ENCODE measurements around the gene LST1.
A peak's percentile ranks its signal among the peaks of the same experiment; 100 is the strongest.

LST1 gene

DNA sequence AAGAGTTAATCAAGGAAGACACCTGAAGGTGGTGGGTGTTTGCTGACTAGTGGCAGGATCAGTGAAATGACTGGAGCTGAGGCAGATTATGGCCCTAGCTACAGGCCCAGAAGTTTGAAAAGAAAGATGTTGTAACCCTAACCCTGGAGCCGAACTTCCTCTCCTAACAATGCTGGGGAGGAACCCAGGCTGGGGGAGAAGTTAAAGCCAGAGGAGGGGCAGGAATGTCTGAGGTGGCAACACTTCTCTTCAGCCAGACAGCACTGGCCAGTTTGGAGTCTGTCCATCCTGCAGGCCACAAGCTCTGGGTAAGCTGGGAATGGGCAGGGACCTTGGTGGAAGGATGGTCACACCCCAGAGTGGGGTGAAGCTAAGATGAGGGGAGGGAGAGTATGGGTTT, at the start of gene LST1:
TSS of gene LST1 (plus strand) at position 270 of the 400 bp plus-strand sequence. CDS start 1,023 bp downstream, outside the sequence.
- DNase-seq, result no peak

DNA sequence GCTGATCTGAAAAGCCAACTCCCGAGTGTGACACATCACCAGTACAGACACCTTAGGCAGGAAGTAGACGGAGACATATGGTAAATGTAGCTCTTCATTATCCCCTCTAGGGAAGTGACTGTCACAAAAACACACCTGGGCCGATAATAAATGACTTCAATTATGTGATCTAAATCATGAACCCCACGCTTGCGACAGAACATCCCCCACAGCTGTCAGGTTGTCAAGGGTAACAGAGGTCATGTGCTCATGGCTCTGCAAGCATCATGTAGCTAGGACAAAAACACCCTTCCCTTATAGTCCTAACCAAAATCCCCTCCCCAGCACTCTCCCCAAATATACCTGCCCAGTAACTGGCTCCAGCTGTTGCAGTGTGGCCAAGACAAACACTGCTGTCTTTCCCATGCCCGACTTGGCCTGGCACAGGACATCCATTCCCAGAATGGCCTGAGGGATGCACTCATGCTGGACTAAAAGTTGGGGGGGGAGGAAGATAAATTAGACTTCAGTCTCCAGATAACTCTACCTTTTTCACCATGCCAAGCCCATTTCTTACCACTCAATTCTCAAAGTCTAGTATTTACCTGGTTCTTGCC, 47.2 kb upstream of the LST1 start:
- no peak for DNase-seq

- DNase-seq, result no peak
Measured at GRCh38 chr6:31540640-31541039, 45.4 kb upstream of the LST1 start.

DNA sequence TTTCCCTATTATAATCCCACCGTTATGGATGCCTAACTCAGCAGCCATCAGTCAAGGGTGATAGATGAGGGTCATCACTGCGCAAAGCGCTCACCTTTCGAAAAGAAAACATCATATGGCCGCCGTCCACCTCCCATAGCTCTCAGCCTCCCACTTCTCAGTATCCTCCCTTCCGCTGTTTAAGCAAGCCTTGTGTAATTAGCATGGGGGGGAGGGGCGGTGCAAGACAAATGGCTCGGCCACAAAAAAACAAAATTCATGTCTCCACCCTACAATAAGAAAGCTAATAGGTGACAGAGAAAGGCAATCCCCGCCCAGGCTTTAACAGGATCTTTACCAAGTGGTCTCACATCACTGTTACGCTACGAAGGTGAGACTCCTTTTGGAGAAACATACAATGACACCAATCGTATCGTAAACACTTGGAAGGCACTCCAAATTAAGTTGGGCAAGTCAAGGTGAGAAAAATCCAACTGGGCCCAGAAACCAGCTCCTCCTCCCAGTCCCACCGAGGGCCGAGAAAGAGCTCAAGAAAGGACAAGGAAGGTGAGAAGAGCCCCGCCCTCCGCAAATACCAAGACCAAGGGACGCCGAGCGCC, 44.9 kb upstream of the LST1 start:
- peak; percentile 77 for DNase-seq

DNA sequence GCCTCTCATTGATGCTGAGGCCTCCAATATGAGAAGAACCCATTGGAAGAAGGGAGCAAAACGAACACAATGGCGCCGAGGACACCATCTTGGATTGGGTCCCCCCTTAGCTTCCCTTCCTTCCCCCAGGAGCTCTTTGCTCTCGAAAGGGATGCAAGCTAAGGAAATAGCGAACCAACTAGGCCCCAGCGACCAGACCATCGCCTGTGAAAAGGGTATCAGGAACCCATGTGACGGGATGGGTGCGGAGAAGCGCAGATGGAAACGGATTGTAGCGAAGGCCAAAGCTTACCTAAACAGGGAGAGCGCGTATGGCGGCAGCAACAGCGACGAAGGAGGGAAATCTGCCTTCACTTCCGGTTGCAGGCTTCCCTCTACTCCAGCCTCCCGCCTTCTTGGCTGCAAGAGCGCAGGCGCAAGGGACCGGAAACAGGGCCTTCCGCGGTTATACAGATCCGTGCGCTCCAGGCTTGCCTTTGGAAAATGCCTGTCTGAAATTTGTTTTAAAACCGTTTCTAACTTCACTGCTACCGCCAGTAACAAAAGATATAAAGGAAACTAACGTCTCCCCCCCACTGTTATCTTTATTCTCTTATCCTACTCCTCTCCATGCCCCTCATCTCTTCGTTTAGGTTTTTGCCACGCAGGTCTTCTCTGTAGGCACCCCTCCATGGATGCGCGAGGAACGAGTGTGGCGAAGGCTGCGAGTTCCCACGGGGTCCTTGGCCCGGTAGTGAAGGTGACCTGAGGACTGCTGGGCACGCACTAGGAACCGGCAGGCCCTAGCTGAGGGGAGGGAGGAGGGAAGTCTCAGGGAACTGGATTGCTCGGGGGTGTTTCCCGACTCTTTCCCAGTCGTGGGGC, 44.2 kb upstream of the LST1 start, which contains the start of gene DDX39B:
TSS of gene DDX39B (minus strand) at position 346 of the 864 bp plus-strand sequence. CDS start 1,471 bp downstream, outside the sequence.
- peak; percentile 96 for DNase-seq

- no peak for DNase-seq
Measured at GRCh38 chr6:31543639-31544038, 42.4 kb upstream of the LST1 start.

DNA sequence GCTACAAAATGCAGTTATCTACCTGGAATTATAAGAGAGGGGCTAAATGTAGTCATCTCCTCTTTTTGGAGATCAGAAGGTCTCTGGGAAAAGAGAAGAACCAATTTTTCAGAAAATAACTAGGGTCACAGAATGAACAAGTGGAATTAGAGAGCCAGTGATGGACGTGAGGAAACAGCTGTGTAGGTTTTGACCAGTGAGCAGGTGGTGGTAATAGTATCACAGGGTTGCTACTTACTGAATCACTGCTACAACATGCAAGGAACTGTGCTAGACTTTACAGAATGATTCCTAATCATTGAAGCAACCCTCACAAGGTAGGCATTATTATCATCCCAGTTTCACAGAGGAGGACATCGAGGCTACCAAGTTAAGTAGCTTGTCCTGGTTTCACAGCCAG, 41.4 kb upstream of the LST1 start:
- DNase-seq, result no peak

DNA sequence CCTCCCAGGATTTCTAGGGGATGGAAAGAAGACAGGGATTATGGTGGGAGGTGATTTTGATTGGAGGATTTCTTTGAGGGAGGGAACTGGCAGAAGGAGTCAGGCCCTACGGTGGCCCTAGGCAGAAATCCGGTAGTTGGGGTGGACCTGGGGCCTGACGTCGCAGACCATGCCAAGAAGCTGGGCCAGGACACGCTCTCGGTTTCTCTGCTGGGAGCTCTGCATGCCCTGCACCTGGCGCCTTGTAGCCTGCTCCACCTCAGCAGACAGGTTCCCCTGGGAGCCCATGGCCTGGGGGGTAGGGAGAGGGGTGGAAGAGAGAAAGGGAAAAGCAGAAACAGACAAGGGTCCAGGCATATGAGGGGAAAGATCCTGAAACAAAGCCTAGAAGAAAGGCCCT, 40.8 kb upstream of the LST1 start:
- no peak for DNase-seq

DNA sequence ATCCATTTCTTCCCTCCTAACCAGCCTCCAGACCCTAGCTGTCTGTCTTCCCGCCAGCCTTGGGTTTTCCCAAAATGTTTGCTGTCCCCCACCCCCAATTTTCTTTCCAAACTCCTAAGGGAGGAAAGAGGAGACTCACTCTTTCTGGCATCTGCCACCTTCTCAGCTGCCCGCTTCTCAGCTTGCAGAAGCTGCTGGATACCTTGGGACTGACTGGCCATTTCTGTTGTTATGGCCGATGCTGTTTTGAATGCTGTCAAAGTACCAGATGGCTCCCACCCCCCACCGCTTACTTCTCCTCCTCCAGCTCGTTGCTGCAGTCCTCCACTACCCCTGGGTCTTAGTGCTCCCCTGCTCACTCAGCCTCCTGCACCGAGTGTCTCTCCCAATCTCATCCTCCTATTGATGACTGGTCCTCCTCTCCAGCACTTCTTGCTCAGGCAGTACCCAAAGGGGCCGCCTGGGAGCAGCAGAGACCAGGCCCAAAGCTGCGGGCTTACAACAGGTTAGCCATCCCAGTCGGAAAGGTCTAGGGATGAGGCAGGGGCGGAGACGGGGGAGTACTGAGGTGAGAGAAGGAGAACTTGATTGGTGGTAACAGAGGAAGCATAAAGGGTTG, 39.6 kb upstream of the LST1 start, which contains the start of gene ATP6V1G2:
TSS of gene ATP6V1G2 (minus strand) at position 270 of the 619 bp plus-strand sequence. CDS start at position 221, 49 bp downstream.
- peak; percentile 93 for DNase-seq

DNA sequence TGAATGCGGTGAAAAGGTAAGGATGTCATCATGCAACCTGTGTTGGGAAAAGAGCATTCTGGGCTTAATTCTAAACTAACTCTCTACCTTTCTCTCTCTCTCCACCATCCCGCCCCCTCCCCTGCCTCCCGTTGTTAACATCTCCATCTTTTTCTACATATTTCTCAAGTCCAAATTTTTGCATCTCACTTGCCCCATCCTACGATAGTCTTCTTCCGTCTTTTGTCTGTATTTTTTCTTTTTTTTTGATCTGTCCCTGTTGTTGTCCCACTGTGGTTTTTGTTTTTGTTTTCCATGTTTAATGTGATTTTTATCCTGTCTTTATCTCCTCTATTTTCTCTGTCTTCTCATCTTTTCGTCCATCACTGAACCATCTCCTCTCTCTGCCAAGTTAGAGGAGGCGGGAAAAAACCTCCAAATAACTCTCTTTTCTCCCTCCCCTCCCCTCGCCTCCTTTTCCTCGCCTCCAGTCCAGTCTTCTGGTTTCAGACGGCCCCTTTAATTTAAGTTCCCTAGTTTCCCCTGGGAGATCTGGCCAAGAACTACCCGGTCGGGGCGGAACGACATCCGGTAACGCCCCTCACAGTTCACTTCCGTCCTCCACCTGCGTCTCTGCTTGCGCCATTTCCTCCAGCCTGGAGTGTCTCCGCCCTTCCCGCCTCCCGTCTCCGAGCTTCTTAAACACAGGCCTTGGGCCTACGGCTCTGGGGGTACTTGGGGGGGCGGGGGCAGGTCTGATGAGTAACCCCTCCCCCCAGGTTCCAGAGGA, 38.9 kb upstream of the LST1 start, which contains the start of gene NFKBIL1:
TSS of gene NFKBIL1 (plus strand) at position 651 of the 769 bp plus-strand sequence. CDS start at position 738, 87 bp downstream.
- DNase-seq, result peak; percentile 94

DNA sequence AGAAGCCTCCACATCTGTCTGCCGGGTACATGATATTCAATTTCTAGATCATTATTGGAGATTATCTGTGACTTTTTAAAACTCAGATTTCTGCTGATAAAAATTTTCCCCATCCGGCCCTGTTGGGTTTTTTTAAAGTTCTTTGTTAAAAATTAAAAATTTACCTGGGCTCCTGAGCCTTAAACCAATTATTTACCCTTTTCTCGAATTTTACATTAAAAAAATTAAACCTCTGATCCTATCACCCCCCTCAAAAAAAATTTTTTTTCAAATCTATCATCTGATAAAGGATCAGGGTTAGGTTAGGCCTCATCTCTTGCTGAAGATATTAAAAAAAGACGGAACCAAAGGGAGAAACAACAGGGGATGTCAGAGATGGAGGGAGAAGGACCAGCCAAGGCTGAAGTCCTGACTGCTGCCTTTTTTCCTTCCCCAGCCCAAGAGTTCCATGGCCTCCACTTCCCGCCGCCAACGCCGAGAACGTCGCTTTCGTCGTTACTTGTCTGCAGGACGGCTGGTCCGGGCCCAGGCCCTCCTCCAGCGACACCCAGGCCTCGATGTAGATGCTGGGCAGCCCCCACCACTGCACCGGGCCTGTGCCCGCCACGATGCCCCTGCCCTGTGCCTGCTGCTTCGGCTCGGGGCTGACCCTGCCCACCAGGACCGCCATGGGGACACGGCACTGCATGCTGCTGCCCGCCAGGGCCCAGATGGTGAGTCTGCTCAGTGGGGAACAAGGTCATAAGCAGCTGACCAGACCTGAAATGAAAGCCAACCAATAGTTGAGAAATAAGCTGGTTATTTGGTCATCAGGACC, 38.1 kb upstream of the LST1 start:
- DNase-seq, result no peak

GRCh38 chr6:31548544-31548873, 37.6 kb upstream of the LST1 start:
- DNase-seq, result no peak

DNA sequence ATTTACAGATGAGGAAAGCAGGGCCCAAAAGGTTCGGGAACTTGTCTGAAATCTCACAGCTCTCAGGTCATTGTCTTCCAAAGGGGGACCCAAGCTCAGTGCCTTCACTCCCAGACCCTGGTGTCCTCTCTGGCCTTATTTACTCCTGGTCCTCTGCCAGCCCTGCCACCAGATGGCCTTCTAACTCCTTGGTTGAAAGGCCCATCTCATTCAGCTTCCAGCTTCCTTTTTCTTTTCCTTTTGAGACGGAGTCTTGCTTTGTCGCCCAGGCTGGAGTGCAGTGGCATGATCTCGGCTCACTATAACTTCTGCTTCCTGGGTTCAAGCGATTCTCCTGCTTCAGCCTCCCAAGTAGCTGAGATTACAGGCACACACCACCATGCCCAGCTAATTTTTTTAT, 34.7 kb upstream of the LST1 start:
- peak; percentile 6 for DNase-seq

DNA sequence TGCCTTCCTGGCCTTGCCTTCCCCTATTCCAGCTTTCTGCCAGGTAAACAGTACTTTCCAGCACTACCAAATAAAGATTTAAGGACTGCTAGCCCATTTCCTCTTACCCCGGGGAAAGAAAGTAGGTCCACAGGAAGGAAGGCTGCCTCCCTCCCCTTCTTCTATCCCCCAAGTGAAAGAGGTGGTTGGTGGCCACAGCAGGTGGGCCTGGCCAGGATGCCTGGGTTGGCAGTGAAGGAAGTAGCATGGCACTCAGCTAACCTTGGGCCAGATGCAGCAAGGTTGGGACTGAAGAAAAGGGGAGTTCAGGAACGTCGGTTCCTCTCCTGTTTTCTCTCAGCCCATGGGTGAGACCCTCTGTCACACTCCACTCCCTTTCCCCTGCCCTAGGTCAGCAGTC, 29.8 kb upstream of the LST1 start:
- DNase-seq, result no peak

- no peak for DNase-seq
Measured at GRCh38 chr6:31557443-31558317, 28.4 kb upstream of the LST1 start.

DNA sequence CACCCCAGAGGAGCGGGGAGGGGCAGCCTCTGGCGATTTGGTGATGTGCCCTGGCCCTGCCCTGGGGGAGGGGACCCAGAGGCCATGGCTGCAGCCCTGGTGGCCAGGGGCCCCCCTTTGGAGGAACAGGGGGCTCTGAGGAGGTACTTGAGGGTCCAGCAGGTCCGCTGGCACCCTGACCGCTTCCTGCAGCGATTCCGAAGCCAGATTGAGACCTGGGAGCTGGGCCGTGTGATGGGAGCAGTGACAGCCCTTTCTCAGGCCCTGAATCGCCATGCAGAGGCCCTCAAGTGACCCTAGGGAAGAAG, 27.8 kb upstream of the LST1 start:
- DNase-seq, result no peak

- peak; percentile 2 for DNase-seq
Measured at GRCh38 chr6:31558631-31559500, 27.2 kb upstream of the LST1 start.

- no peak for DNase-seq
Measured at GRCh38 chr6:31559606-31559957, 26.5 kb upstream of the LST1 start.

GRCh38 chr6:31559958-31560696, 25.9 kb upstream of the LST1 start:
- peak; percentile 76 for DNase-seq

Data from kidney glomerular epithelial cell (primary cell).